HG03095 (cell line): Measurements from ENCODE around the gene KPNA1.
A peak's percentile ranks its signal among the peaks of the same experiment; 100 is the strongest.

ENCODE experiments used
- ATAC-seq: cut with Tn5 transposase; IDR thresholded peaks from one replicate; pipeline ENCODE4 v1.9.1; 2021; ENCODE audit warnings: moderate library complexity; ENCODE audit not compliant: unreplicated experiment

The KPNA1 gene

DNA sequence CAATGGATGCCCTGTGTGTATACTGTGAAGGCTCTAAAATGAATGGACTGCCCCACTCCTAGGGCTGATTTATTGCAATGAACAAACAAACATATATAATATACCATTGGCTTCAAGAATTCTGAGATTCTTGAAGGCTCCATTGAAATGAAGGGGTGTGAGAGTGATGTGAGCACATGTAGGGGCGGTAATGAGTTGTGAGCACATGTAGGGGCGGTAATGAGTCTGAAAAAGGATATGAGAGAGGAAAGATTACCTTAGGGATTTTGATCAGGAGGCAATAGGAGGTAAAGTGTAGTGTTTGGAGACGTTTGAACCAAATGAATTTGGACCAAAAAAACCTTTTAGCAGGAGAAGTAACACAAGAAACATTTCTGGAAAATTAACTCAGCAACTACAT is 127.0 kb downstream of the KPNA1 start:
- no peak for ATAC-seq

DNA sequence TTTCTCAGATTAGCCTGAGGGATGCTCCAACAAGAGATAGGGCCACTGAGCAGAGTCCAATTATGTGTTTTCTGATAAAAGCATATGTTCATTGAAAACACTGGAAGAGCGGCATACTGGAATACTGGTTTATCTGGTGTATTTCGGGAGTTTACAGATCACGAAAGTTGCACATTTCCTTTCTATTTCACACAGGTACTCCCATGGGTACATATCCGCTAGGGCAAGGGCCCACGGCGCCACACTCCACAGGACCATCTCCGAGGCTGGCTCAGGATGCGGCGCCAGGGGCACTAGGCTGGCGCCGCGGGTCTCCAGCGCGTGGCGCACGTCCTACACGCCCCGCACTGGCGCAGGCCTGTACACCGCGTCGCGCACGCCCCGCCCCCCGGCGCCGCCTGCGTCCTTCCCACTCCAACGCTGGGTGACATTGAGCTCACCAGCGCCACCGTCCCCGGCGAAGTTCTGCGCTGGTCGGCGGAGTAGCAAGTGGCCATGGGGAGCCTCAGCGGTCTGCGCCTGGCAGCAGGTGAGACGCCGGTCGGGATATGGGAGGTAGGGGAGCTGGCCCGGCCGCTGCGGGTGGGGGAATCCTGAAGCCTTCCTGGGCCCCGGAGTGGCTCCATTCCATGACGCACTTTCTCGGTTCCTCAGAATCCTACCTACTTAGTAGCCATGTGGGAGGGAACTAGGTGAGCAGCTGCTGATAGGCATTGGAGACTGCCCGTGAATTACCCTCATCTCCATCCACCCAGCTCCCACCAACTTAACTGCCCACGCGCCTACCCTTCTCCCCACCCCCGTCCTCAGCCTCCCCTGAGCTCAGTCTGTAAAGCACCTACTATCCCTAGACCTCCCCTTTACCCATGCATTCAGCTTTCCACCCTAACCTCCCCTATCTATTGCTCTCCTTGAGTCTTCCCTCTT is 130.7 kb downstream of the KPNA1 start, which contains the start of gene FAM162A:
Gene FAM162A (plus strand): TSS at position 412 of the 927 bp plus-strand sequence. CDS start 84 bp downstream, at position 496.
- peak; percentile 87 for ATAC-seq

DNA sequence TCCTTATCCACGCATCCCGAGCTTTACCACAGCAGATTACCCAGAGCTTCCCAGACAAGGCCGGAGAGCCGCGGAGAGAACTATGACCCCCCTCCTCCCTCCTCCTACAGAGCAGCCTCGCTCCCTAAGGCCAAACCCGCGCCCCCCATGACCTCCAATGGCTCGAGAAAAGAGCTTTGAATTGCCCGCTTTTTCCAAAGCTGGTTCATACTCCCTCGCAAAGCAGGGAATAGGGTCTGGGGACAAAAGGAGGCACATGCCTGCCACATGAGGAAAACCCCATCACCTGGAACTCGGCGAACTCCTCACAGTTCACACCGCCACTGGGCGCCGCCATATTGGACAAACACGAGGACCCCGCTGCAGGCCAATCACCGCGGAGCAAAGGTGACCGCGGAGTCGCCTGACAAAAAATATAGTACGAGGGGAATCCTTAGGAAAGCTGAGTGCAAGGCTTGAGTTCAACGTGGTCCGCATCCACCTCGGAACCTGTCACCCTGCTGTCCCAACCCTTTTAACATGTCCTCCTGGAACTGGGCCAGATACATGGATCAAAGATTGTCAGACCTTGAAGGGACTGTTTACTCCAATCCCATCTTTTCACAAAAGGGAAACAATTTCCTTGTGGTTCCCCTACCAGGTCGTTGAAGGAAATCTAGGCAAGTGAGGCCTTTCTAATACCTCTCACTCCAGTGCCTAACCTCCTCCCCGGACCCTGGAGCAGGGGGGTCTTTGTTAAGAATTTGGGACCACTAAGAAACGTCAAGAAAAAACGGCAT is 131.7 kb downstream of the KPNA1 start, which contains the start of gene MIX23:
Gene MIX23 (minus strand): TSS at position 344 of the 779 bp plus-strand sequence. CDS start 7 bp downstream, at position 337.
- peak; percentile 44 for ATAC-seq

DNA sequence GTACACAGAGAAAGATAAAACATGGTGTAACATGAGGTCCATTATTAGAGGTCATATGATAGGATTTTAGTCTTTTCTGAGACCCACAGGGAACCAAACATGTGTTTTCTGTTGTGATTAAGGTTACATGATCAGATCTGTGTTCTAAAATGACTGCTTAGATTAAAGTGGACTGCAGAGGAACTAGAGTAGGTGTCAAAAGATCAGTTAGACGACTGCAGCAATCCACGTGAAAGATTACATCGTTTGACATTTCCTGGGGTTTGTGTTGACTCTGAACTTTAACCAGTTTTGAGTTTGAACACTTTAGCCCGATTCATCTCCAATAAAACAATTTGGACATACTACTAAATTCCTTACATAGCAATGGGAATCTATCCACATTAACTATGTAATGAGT is 136.8 kb downstream of the KPNA1 start:
- ATAC-seq: no peak

DNA sequence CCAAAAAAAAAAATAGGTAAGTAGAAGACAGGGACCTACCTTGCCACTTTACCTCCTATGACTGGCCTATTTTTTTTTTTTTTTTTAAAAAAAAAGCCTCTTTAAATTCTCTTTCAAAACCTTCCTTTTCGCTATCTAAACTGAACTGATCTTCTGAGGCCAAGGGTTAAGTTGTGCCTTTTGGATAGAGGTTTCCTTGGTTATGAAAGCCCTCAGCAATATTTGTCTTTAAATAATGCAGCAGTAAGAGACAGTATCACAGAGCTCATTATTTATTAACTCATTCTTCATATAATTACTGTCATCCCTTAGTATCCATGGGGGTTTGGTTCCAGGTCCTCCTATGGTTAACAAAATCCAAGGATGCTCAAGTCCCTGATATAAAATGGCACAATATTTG is 140.7 kb downstream of the KPNA1 start:
- ATAC-seq: no peak
